A172 (cell line): ENCODE measurements around the gene SLC1A7. TPM values are rescaled to one million over a fixed set of nuclear protein-coding genes. Genes with fewer than 3 reads are reported as not detected.

Experiments
- DNase-seq: peaks from one replicate; pipeline ENCODE4 v3.0.0-alpha.2; 2015; ENCODE audit warnings: low spot score
- total RNA-seq: library from RNA; depleted of rRNA; stranded (reverse); fragments of >200 nt; shearing (Covaris generic); gene quantifications from 2 replicates; pipeline ENCODE4 v1.2.3, GENCODE V29; 2014

Gene SLC1A7
- total RNA-seq, 1 experiment from 2014 or later = not detected

- no peak for DNase-seq
Measured at GRCh38 chr1:53134042-53134485, 8.4 kb downstream of the SLC1A7 start.

- DNase-seq = no peak
Measured at GRCh38 chr1:53133261-53134041, 9.0 kb downstream of the SLC1A7 start.

DNA sequence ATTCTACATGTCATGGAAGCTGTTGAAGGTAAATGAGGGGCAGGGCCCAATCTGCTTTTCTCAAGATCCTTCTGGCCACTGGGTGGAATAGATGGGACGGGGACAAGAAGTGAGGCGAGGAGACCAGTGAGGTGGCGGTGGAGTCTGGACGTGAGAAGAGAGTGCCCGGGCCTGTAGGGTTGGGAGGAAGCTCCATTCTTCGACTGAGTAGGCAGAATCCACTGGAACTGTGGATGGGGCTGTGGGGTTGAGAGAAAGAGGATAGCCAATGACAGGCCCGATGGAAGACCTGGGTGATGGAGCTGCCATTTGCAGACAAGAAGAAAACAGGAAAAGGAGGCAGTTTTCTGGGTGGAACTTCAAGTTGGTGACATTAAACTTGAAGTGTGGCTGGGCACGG is 10.3 kb downstream of the SLC1A7 start:
- DNase-seq = no peak

- no peak for DNase-seq
Measured at GRCh38 chr1:53131590-53131938, 10.9 kb downstream of the SLC1A7 start.

DNA sequence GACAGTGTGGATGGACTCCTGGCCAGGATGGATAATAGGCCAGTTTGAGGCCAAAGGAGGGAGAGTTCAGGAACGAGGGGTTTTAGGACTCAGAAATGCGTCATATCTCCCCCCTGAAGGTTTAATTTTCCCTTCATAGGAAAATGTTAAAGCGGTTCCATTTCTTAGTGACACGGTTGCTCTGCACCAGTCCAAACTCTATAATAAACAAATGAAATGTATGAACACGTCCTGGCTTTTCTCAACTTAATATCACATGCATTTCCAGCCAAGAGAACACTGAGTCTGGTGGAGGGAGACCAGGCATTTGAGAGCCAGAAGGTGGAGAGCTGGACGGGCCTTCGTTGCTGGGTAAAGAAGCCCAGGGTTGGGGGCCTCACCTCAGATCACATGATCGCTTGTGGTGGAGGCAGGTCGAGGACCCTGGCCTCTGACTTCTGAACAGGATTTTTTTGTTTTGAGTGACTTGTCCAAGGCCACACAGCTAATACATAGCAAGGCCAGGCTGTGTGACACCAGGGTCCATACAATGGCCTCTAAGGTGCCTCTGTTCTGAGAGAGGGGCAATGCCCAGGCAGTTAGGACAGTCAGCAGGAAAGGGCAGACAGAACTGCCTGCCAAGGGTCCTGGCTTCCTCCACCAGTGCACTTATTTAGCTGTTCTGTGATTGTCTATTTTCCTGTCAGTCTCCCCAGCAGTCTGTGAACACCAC is 11.4 kb downstream of the SLC1A7 start:
- no peak for DNase-seq

DNA sequence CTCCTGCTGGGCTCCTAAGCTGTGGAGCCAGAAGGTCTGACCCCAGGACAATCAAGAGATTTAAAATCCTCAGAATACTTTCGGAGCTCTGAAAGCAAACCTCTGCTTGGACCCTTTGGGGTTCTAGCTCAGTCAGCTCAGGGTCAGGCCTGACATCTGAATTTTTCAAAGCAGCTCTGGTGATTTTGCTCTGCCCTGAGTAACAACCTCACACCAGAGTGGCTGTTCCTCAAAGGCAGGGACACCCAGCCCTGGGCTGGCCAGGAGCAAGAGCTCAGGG is 11.9 kb downstream of the SLC1A7 start:
- no peak for DNase-seq

DNA sequence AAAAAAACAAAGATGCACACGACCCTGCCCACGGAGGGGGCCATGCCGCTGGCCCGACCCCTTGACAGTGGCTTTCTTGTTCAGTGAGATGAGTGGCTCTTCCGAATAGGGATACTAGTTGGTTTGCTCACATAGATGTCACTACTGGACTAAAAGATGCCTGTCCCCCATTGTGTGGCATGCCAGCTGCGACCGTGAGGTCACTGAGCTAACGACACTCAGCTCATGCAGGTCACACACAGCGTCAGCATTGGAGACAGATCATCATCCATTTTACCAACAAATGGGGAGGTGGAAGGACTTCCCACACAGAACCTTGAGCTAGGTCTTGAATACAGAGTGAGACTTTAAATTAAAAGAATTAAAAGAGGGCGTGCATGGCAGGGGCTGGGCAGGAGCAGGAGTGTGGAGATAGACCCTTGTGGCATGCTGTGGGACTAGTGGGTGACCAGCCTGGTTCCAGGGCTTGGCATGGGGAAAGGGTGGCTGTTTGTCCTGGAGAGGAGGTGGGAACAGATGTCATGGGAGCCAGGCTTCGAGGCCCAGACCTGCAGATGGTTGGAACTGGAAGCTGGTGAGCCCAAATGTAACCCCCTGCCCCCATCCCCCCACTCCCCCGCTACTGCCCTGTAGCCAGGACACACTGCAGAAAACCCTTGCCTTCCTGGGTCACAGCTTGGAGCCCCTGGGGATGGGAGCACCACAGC is 12.4 kb downstream of the SLC1A7 start:
- DNase-seq = no peak

GRCh38 chr1:53128401-53128800 is 14.0 kb downstream of the SLC1A7 start:
- no peak for DNase-seq

- no peak for DNase-seq
Measured at GRCh38 chr1:53127546-53127945, 14.9 kb downstream of the SLC1A7 start.

GRCh38 chr1:53126495-53126894 is 15.9 kb downstream of the SLC1A7 start:
- no peak for DNase-seq

GRCh38 chr1:53125623-53126360 is 16.6 kb downstream of the SLC1A7 start:
- no peak for DNase-seq

DNA sequence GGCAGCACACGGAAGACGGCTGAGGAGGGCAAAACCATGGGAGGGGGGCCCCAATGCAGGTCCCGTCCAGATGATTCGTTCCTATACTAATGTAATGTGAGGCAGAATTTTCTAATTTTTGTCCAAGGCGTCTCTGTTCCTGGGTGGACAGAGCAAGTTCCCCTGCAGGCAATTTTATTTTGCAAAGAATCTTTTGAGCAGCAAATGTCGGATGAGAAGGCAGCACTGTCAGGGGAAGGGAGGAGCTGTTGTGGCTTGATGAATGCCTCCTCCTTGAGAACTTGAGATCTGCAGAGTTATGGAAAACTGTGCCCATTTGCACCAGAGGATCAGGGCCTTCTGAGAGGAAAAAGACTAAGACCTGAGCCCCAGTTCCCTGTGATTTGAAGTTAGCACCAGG is 17.3 kb downstream of the SLC1A7 start:
- no peak for DNase-seq

DNA sequence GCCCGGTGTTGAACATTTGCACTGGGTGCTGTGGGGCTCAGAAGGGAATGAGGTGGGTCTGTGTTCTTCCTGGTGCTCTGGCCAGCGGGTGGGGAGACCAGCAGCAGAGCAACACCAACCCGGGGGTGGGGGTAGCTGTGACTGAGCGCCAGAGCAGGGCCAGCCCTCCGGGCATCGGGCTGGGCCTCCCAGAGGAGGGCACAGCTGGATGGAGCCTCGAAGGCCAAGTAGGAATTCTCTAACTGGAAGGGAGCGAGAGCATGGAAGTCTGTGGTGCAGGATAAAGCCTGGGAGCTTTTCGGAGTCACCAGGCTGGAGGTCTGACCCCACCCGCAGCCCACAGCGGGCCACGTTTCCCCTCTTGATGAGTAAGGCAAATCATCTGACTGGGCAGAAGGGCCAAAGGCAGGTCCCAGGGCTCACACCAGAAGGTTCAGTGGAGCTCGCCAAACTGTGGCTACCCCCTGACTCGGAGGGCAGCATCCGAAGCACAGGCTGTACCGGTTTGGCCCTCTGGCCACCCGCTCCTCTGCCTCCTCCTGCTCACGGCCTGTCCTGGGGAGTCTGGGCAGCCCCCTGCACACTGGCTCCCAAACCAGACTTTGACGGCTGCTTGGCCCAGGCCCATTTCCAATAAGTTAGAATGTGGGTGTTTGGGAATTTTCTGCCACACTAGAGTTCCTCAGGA is 18.8 kb downstream of the SLC1A7 start:
- no peak for DNase-seq

- no peak for DNase-seq
Measured at GRCh38 chr1:53122961-53123413, 19.5 kb downstream of the SLC1A7 start.

DNA sequence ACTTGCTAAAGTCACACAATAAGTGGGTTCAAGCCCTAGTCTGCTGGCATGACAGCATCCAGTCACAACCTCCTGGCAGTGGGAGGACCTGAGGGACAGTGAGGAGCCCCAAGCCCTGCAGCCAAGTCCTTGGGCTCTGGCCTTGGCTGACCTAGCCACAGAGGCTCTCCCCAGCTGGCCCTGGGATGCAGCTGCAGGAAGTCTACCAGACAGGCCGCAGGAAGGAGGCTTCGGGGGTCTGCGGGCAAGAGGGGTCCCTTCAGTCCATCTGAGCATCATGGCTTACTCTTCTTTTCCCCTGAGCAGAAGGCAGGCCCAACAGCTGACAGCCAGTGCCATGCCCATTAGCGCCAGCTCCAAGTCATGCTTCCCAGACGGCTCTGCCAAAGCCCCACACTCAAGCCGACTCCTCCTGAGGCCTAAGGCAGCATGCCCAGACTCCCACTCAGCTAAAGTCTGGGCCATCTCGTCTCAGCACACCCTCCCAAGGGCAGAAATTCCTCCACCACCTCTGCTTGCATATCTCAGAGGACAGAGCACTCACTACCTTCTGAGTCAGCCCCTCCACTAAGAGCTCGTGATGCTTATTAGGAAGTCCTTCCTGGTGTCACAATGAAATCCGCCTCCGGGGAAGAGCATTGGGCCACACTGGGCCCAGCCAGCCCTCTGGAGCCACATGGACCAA is 20.1 kb downstream of the SLC1A7 start:
- no peak for DNase-seq

DNA sequence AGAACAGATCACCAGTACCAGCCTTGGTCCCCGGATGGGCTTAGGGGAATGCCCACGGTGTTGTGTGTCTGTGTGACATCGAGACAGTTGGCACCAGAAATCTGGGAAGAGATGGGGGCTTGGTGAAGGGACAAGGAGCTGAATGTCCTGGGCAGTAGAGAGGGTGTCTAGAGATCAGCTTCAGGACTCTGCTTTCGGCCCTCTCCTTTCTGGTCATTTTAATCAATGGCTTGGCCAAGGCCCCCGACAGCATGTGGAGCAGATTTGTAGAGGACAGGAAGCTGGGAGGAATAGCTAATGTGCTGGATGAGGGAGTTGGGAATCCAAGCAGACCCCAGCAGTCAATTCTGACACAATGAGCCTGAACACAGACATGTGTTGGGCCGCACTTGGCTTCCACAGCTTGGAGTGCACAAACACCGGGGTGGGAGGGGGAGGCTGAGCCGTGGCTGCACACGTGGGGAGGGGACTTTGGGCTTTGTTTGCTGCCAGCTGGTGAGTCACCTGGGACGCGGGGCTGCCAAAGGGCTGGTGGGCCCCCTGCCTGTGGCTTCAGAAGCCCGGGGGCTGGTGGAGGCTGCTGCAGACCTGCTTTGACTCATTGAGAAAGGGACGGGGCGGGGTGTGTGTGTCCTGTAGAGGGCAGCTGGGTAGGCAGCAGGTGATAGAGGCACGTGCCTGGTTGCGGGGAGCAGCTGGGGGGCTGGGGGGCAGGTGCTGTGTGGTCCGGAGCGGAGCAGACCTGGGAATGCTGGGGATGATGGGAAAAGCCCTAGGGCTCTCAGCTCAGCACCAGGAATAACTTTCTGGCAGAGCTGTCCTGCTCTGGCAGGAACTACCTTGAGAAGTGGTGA is 20.9 kb downstream of the SLC1A7 start:
- DNase-seq = peak; percentile 27

- no peak for DNase-seq
Measured at GRCh38 chr1:53120659-53121058, 21.8 kb downstream of the SLC1A7 start.

DNA sequence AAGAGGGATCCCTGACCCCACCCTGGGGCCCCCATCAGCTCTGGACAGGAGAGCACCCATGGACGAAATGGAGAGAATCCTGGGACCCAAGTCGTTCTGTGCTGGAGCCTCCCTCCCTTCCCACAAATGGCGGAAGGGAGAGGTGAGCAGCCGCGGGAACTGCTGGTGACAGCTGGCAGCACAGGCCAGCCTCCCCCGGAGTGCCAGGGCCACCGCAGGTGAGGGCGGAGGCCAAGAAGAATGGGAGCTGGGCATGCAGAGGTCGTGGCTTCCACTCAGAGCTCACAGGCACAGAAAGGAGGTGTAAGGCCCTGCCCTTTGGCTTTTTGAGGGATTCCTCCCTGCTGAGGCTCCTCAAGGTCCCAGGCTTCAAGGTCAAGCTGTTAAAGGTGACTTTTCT is 24.6 kb downstream of the SLC1A7 start:
- no peak for DNase-seq

GRCh38 chr1:53116933-53117600 is 25.4 kb downstream of the SLC1A7 start:
- DNase-seq = no peak
